Measurements from ENCODE around the gene ZDHHC14. TPM values are rescaled to one million over a fixed set of nuclear protein-coding genes. Genes with fewer than 3 reads are reported as not detected.

Gene ZDHHC14
- polyA plus RNA-seq, 1 donor (not counting 4 experiments of a cell fraction or from before 2014, with no cell fraction given), result 6.4 TPM

GRCh38 chr6:157645201-157645795 lies 264.3 kb downstream of the ZDHHC14 start:
- peaks cover 12% of the 10 kb centered on the region for H3K4me1 ChIP-seq (ENCODE audit: control insufficient read depth, extremely low read depth, insufficient read depth, low read length)
- H3K36me3 ChIP-seq (ENCODE audit: control insufficient read depth in 2 of 2, extremely low read depth in 1 of 2, insufficient read depth in 2 of 2, low read length in 2 of 2), result no peaks in the 10 kb centered on the region
- no peak for TF ChIP-seq EZH2 (IDR thresholded peaks at IDR 0.05; ENCODE audit: low read length)
- TF ChIP-seq CTCF (optimal IDR thresholded peaks at IDR 0.05 in 1 of 3, IDR thresholded peaks at IDR 0.05 in 1 of 3, conservative IDR thresholded peaks at IDR 0.05 in 1 of 3; ENCODE audit: extremely low read depth in 1 of 3, insufficient read depth in 2 of 3, low read length in 3 of 3), result no peak
- no peak overlapping the region for H3K4me3 ChIP-seq (ENCODE audit: control insufficient read depth in 2 of 3, extremely low read depth in 1 of 3, insufficient read depth in 2 of 3, low read depth in 1 of 3, low read length in 3 of 3)
- H3K9me3 ChIP-seq (ENCODE audit: control insufficient read depth, low read depth, low read length), result no peaks in the 10 kb centered on the region
- DNase-seq (ENCODE audit: low read depth, low spot score), result no peak
- H3K79me2 ChIP-seq (ENCODE audit: control insufficient read depth, insufficient read depth, low read length), result no peaks in the 10 kb centered on the region
- H3K9ac ChIP-seq (ENCODE audit: control insufficient read depth, extremely low read depth, insufficient read depth, low read length), result no peak overlapping the region
- no peaks in the 10 kb centered on the region for H3K9me1 ChIP-seq (ENCODE audit: control insufficient read depth, extremely low read depth, insufficient read depth, low read length)
- no peaks in the 10 kb centered on the region for H3K27me3 ChIP-seq (ENCODE audit: control insufficient read depth, extremely low read depth, insufficient read depth, low read length)
- no peak overlapping the region for H3K4me2 ChIP-seq (ENCODE audit: control insufficient read depth, extremely low read depth, insufficient read depth, low read depth, low read length)
- dilution Hi-C loops (cut with MboI; ENCODE audit: extremely low pct_ligation_motif_present, low sequenced_read_pairs), result no loop called here
- H2AFZ ChIP-seq (ENCODE audit: control insufficient read depth, low read length), result no peak overlapping the region
- H3K27ac ChIP-seq (ENCODE audit: control insufficient read depth, insufficient read depth, low read length), result no peak overlapping the region
- no peak for FAIRE-seq
- H4K20me1 ChIP-seq (ENCODE audit: control insufficient read depth, extremely low read depth, insufficient read depth, low read length), result no peaks in the 10 kb centered on the region

- H3K36me3 ChIP-seq (ENCODE audit: control insufficient read depth in 2 of 2, extremely low read depth in 1 of 2, insufficient read depth in 2 of 2, low read length in 2 of 2), result no peaks in the 10 kb centered on the region
- no peaks in the 10 kb centered on the region for H3K9me1 ChIP-seq (ENCODE audit: control insufficient read depth, extremely low read depth, insufficient read depth, low read length)
- H4K20me1 ChIP-seq (ENCODE audit: control insufficient read depth, extremely low read depth, insufficient read depth, low read length), result no peaks in the 10 kb centered on the region
- TF ChIP-seq CTCF (optimal IDR thresholded peaks at IDR 0.05 in 1 of 3, IDR thresholded peaks at IDR 0.05 in 1 of 3, conservative IDR thresholded peaks at IDR 0.05 in 1 of 3; ENCODE audit: extremely low read depth in 1 of 3, insufficient read depth in 2 of 3, low read length in 3 of 3) (no peak), EZH2 (IDR thresholded peaks at IDR 0.05; ENCODE audit: low read length) (no peak)
- H3K27me3 ChIP-seq (ENCODE audit: control insufficient read depth, extremely low read depth, insufficient read depth, low read length), result no peaks in the 10 kb centered on the region
- H3K27ac ChIP-seq (ENCODE audit: control insufficient read depth, insufficient read depth, low read length), result no peak overlapping the region
- H3K4me1 ChIP-seq (ENCODE audit: control insufficient read depth, extremely low read depth, insufficient read depth, low read length), result peaks cover 12% of the 10 kb centered on the region
- H3K79me2 ChIP-seq (ENCODE audit: control insufficient read depth, insufficient read depth, low read length), result no peaks in the 10 kb centered on the region
- FAIRE-seq (no peak), DNase-seq (ENCODE audit: low read depth, low spot score) (no peak)
- H3K9me3 ChIP-seq (ENCODE audit: control insufficient read depth, low read depth, low read length), result no peaks in the 10 kb centered on the region
- H3K4me3 ChIP-seq (ENCODE audit: control insufficient read depth in 2 of 3, extremely low read depth in 1 of 3, insufficient read depth in 2 of 3, low read depth in 1 of 3, low read length in 3 of 3), result no peak overlapping the region
- dilution Hi-C loops (cut with MboI; ENCODE audit: extremely low pct_ligation_motif_present, low sequenced_read_pairs), result no loop called here
- H3K4me2 ChIP-seq (ENCODE audit: control insufficient read depth, extremely low read depth, insufficient read depth, low read depth, low read length), result no peak overlapping the region
- H3K9ac ChIP-seq (ENCODE audit: control insufficient read depth, extremely low read depth, insufficient read depth, low read length), result no peak overlapping the region
- H2AFZ ChIP-seq (ENCODE audit: control insufficient read depth, low read length), result no peak overlapping the region
These were observed 265.0 kb downstream of the ZDHHC14 start for GRCh38 chr6:157646012-157646411.
